GM18507 (cell line): Measurements from ENCODE around the gene CENPV.
"Not testable (repeated sequence)": the region's sequence is repeated elsewhere in the genome, so short reads cannot be mapped to it uniquely, and the experiment has no call there.

Experiments used
- DNase-seq: peaks from one replicate; pipeline ENCODE4 v3.0.0; 2011; ENCODE audit warnings: low read depth; ENCODE audit not compliant: insufficient read length; ENCODE audit errors: extremely low spot score
- FAIRE-seq: peaks from 2 replicates; lab custom pipeline; 2011; peaks lifted over from hg19 to GRCh38; lab: Jason Lieb, UNC

The CENPV gene

GRCh38 chr17:16322636-16323035 lies 30.6 kb downstream of the CENPV start:
- no peak for FAIRE-seq
- no peak for DNase-seq

DNA sequence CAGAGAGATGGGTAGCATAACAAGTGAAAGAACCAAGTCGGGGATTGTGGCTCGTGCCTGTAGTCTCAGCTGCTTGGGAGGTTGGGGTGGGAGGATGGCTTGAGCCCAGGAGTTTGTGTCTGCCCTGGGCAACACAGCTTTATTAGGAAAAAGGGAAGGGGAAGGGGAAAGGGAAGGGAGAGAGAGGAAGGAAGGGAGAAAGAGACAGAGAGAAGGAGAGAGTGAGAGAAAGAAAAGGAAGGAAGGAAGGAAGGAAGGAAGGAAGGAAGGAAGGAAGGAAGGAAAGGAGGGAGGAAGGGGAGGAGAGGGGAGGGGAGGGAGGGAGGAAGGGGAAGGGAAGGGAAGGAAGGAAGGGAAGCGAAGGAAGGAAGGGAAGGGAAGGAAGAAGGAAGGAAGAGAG lies 33.3 kb downstream of the CENPV start:
- FAIRE-seq: no peak
- DNase-seq: no peak

GRCh38 chr17:16314859-16315258 lies 38.4 kb downstream of the CENPV start:
- FAIRE-seq: no peak
- no peak for DNase-seq

DNA sequence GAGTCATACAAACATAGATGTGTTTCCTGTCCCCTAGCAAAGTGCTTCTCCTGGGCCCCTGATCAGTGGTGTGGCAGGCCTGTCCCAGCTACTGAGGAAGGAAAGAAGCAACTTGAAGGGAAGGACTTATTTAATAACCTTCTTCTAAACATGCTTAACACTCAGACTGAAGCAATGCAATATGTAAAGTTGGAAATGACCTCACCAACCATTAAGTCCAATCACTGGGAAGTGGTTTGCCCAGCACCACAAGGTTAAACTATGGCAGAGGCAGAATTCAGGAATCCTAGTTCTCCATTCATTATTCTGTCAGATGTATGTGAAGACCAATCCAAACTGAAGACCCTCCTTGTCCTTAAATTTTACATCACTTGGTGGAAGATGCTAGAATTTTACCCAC lies 39.1 kb downstream of the CENPV start:
- DNase-seq (no peak), FAIRE-seq (no peak)

- FAIRE-seq: no peak
- DNase-seq: no peak
Observed at GRCh38 chr17:16313139-16314090, 39.9 kb downstream of the CENPV start.

GRCh38 chr17:16312061-16312460 lies 41.2 kb downstream of the CENPV start:
- DNase-seq, FAIRE-seq: not testable (repeated sequence)

- DNase-seq (no peak), FAIRE-seq (no peak)
Observed at GRCh38 chr17:16306211-16306610, 47.1 kb downstream of the CENPV start.

- peak; percentile 69 for FAIRE-seq
- no peak for DNase-seq
Observed at GRCh38 chr17:16304830-16305229, 48.4 kb downstream of the CENPV start.

DNA sequence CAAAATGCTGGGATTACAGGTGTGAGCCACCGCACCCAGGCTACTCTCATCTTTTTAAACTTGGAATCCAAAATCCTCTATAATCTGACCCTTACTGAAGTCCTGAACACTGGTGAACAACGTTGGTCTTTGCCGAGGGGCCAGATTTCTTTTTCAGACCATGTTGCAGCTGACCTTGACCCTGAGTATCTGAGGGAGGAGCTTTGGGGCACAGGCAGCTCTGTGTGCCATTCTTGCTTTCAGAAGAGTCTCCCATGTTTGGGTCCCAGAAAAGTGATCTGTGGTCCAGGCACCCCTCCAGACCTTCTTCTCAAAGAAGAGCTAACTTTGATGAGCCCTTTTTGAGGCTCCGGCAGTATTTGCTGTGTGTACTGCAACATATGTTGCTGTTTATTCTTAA lies 50.4 kb downstream of the CENPV start:
- DNase-seq (no peak), FAIRE-seq (no peak)

GRCh38 chr17:16301963-16302855 lies 51.1 kb downstream of the CENPV start:
- DNase-seq (no peak), FAIRE-seq (no peak)

- DNase-seq (no peak), FAIRE-seq (no peak)
Observed at GRCh38 chr17:16300554-16300953, 52.7 kb downstream of the CENPV start.

DNA sequence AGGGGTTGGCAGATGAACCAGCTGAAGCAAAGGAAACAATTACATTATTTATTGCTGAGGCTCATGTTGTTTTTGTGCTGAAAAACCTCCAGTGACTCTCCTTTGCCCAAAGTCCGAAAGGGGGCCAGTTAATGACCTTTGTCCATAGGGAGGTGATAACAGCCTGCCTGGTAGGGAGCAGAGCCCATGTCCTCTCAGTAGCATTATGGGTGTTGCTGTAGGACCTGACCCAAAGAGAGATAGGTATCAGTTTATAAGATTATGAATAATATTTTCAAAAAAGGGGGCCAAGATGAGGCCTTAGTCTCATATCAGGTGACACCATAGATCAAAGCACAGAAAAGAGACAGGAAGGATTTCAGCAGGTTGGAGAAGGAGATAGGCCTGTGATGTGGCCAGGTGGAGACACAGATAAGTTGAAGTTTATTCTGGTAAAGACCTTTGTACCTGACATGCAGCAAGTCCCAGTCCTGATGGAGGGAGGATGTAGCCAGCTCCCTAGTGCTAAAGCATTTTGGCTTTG lies 55.1 kb downstream of the CENPV start:
- DNase-seq (no peak), FAIRE-seq (no peak)

DNA sequence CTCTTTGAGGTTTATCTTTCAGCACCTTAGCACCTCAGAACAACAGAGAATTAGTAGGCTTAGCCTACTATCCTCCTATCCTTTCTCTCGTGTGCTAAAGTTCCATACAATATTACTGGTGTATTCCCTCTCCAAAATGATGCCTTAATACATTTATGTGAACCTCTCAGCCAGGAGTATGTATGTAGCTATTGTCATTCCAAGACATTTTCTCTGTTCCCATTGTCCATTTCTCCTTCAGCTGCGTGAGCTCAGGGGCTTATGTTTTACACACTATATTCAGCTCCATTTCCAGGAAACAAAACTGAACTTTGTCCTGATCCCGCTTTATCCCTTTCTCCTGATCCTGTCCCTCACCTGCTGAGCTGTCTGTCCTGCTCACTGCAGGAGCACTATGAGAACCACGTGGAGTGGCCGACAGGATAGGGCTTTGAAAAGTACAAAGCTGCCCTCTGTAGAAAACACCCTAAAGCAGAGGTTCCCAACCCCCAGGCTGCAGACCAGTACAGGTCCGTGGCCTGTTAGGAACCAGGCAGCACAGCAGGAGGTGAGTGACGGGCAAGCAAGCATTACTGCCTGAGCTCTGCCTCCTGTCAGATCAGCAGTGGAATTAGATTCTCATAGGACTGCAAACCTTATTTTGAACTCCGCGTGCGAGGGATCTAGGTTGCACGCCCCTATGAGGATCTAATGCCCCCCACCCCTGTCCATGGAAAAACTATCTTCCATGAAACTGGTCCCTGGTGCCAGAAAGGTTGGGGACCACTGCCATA lies 55.7 kb downstream of the CENPV start:
- FAIRE-seq (no peak), DNase-seq (no peak)

DNA sequence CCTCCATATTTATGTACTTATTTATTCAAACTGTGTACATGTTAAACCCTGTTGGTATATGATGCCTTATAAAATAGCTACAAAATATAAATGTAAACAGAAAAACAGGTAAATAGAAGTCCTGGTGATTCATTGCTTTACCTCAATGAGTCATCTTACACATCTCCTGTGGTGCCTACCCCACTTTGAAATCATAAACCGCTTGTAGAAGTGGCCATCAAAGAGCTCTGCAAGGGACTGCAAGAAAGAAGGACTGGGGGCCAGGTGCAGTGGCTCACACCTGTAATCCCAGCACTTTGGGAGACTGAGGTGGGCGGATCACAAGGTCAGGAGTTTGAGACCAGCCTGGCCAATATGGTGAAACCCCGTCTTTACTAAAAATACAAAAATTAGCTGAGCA lies 57.2 kb downstream of the CENPV start:
- FAIRE-seq: peak; percentile 18

GRCh38 chr17:16294560-16294959 lies 58.7 kb downstream of the CENPV start:
- FAIRE-seq (no peak), DNase-seq (no peak)

More for the DNA sequence above, 57.2 kb downstream of the CENPV start:
- DNase-seq: not testable (repeated sequence)

DNA sequence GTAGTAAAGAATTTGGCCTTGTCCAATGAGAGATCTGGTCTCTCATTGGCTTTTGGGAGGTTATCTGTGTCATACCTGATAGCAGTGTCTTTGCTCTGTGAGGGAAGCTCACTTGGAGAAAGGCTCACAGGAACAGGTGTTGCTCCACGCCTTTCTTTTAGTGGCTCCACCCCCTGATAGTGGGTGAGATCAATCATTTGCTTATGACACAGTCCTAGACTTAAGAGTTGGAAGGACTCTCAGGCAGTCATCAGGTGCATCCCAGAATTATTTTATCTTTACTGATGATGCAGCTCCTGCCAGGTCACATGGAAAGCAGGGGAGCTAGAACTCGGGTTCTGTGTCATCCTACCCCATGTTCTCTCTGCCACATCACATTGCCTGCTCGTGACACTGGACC lies 59.3 kb downstream of the CENPV start:
- FAIRE-seq (no peak), DNase-seq (no peak)
